PC-3 (cell line): ENCODE data around the gene RESP18. TPM values are rescaled to one million over a fixed set of nuclear protein-coding genes. Genes with fewer than 3 reads are reported as not detected.

ENCODE experiments used
- ATAC-seq: fragments of 200-7000 bp; cut with Tn5 transposase; 2 replicates; pipeline ENCODE4 v1.9.1; 2020; ENCODE audit warnings: mild to moderate bottlenecking, moderate library complexity
- BruUV-seq: library from RNA; stranded (reverse); fragments of 400-500 nt; replicated peaks from 2 replicates; lab custom pipeline; 2021; lab: Mats Ljungman, UMichigan
- CTCF ChIA-PET: fragments of 300-600 bp; sonication (Branson Sonifier 250); formaldehyde crosslinking; loops from one replicate; lab custom pipeline; 2022; ENCODE audit warnings: antibody characterized with exemption; lab: Charles Lee
- POLR2A ChIA-PET: fragments of 300-600 bp; sonication (Branson Sonifier 250); formaldehyde crosslinking; loops from one replicate; lab custom pipeline; 2022; ENCODE audit warnings: antibody characterized with exemption; ENCODE audit not compliant: unreplicated experiment; lab: Charles Lee
- DNase-seq: peaks from one replicate; pipeline ENCODE4 v3.0.0-alpha.2; 2015
- H2AFZ ChIP-seq: fragments of 300-600 bp; sonication (generic); 2 replicates; pipeline ENCODE4 v1.6.0; 2016; ENCODE audit warnings: antibody characterized with exemption, low read length
- H3F3A ChIP-seq: fragments of 300-600 bp; sonication (generic); one replicate; pipeline ENCODE4 v1.6.0; 2017; ENCODE audit warnings: antibody characterized with exemption, low read length, control low read depth, mild to moderate bottlenecking; ENCODE audit not compliant: unreplicated experiment
- H3K27ac ChIP-seq: fragments of 300-600 bp; sonication (generic); 2 replicates; pipeline ENCODE4 v1.5.1; 2016; ENCODE audit warnings: mild to moderate bottlenecking, low read length
- H3K27me3 ChIP-seq: fragments of 300-600 bp; sonication (generic); 2 replicates; pipeline ENCODE4 v1.6.1; 2016; ENCODE audit warnings: low read length, mixed read lengths
- H3K36me3 ChIP-seq: fragments of 300-600 bp; sonication (generic); 2 replicates; pipeline ENCODE4 v1.6.1; 2016; ENCODE audit warnings: low read depth, mixed run types, low read length, mixed read lengths
- H3K4me1 ChIP-seq: fragments of 300-600 bp; sonication (generic); 2 replicates; pipeline ENCODE4 v1.5.1; 2016; ENCODE audit warnings: low read length; ENCODE audit not compliant: insufficient read depth
- H3K4me2 ChIP-seq: fragments of 300-600 bp; sonication (generic); 2 replicates; pipeline ENCODE4 v1.6.0; 2016; ENCODE audit warnings: low read length
- H3K4me3 ChIP-seq: fragments of 300-600 bp; sonication (generic); 2 replicates; pipeline ENCODE4 v1.5.1; 2016; ENCODE audit warnings: mild to moderate bottlenecking, low read length, mixed read lengths
- H3K79me2 ChIP-seq: fragments of 300-600 bp; sonication (generic); 2 replicates; pipeline ENCODE4 v1.6.1; 2017; ENCODE audit warnings: low read length, mixed read lengths
- H3K9ac ChIP-seq: fragments of 300-600 bp; sonication (generic); 2 replicates; pipeline ENCODE4 v1.6.0; 2016; ENCODE audit warnings: mild to moderate bottlenecking, low read length
- H3K9me2 ChIP-seq: fragments of 300-600 bp; sonication (generic); replicated peaks from 2 replicates; pipeline ENCODE4 v1.6.1; 2016; ENCODE audit warnings: mixed run types, low read length, mixed read lengths
- H3K9me3 ChIP-seq: fragments of 300-600 bp; sonication (generic); 2 replicates; pipeline ENCODE4 v1.6.1; 2016; ENCODE audit warnings: low read length, mixed read lengths
- H4K20me1 ChIP-seq: fragments of 300-600 bp; sonication (generic); 2 replicates; pipeline ENCODE4 v1.6.1; 2016; ENCODE audit warnings: low read length, mixed read lengths
- CTCF ChIP-seq: fragments of 300-600 bp; sonication (generic); conservative IDR thresholded peaks from 2 replicates; pipeline ENCODE4 v1.5.1; 2017; ENCODE audit warnings: antibody characterized with exemption, low read depth, mild to moderate bottlenecking, low read length
- EZH2 ChIP-seq: fragments of 300-600 bp; sonication (generic); IDR thresholded peaks from one replicate; pipeline ENCODE4 v1.6.1; 2017; ENCODE audit warnings: antibody characterized with exemption, mild to moderate bottlenecking, low read length; ENCODE audit not compliant: unreplicated experiment
- EZH2phosphoT487 ChIP-seq: fragments of 300-600 bp; sonication (generic); IDR thresholded peaks from 2 replicates; pipeline ENCODE4 v1.6.1; 2018; ENCODE audit warnings: mild to moderate bottlenecking, antibody characterized with exemption, low read length, borderline replicate concordance
- intact Hi-C: fragments of 100-400 bp; cut with micrococcal nuclease; formaldehyde crosslinking; loops from 2 replicates; pipeline ENCODE4 v1.9.0; 2023
- total RNA-seq: library from RNA; depleted of rRNA; stranded (reverse); fragments of >200 nt; gene quantifications from 2 replicates; pipeline ENCODE4 v1.2.3, GENCODE V29; 2014

The RESP18 gene
- total RNA-seq, 1 experiment from 2014 or later: not detected

DNA sequence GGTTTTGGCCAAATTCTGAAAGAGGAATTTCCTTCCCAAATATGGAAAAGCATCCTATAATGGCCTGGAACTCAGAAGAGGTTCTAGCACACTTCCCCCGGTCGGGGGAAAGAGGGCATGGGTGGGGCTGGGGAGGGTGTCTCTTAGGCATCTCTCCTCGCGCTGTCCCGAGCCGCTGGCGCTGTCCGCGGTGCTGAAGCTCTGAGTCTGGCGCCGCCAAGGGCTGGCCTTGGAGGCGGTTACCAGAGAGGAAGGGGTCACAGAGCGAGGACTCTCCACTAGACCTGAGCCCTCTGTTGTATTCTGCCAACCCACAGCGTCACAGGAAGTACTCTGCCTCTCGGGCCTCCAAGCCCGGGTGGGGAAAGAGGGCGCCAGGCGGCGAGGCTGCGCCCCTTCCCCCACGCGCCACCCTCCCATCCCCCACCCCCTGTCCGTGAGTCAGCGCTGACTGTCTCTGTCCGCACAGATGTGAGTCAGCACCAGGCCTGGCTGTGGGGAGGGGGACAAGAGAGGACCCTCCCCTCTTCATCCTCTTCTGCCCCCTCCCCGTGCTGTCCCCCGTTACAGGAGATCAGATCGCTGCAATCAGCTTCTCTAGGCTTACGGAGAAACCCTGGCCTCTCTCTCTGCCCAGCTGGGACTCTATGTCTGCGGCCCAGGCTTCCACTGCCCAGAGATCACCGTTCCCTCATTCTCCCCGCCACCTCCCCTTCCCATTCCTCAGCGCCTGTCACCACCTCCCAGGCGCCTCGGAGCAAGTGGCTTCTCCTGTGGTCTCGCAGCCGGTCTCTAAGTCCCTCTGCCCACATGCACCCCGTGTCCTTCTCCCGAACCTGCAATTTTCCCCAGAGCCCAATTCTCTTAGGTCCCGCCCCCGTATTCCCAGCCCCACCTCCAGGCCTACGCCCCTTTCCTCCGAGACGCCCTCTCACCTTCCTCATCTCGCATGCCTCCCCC is 24.1 kb downstream of the RESP18 start:
- Histone ChIP-seq H3K9me3 (no peaks in the 10 kb centered on the region), H3K27ac (no peak overlapping the region), H3K9me2 (no peaks in the 10 kb centered on the region), H3K27me3 (peaks cover 16% of the 10 kb centered on the region), H3K79me2 (no peaks in the 10 kb centered on the region), H4K20me1 (no peaks in the 10 kb centered on the region), H2AFZ (peak overlapping the region; percentile 60; the same call in 1 of the 2 replicates), H3K4me3 (peak overlapping the region; percentile 57), H3K36me3 (no peaks in the 10 kb centered on the region), H3K9ac (no peak overlapping the region), H3K4me1 (peaks cover 13% of the 10 kb centered on the region), H3F3A (no peaks in the 10 kb centered on the region), H3K4me2 (peak overlapping the region; percentile 77)
- ATAC-seq: peak; percentile 96
- TF ChIP-seq CTCF: no peak
- no peak for TF ChIP-seq EZH2phosphoT487
- TF ChIP-seq EZH2: no peak
- DNase-seq: peak; percentile 91
- ChIA-PET POLR2A (no interaction called here), CTCF (no interaction called here)
- intact Hi-C loops: no loop called here
- BruUV-seq: no TSS peak

DNA sequence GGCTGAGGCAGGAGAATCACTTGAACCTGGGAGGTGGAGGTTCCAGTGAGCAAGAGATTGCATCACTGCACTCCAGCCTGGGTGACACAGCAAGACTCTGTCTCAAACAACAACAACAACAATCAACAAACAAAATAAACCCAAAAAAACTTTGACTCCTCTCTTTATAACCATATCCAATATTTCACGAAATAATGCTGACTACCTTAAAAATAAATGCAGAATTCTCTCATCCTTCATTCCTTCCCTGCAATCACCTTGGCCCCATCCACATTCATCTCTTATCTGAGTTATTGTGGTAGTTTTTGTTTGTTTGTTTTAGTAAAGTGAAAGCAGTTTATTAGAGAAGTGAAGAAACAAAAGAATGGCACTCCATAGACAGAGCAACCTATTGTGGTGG is 26.5 kb downstream of the RESP18 start:
- H3K36me3 ChIP-seq: no peaks in the 10 kb centered on the region
- H3K9me3 ChIP-seq: no peaks in the 10 kb centered on the region
- ChIA-PET CTCF (no interaction called here), POLR2A (no interaction called here)
- no peaks in the 10 kb centered on the region for H3F3A ChIP-seq
- ATAC-seq (no peak), DNase-seq (no peak)
- intact Hi-C loops: no loop called here
- H3K79me2 ChIP-seq: no peaks in the 10 kb centered on the region
- H3K4me3 ChIP-seq: no peak overlapping the region
- H4K20me1 ChIP-seq: no peaks in the 10 kb centered on the region
- H2AFZ ChIP-seq: no peak overlapping the region
- no TSS peak for BruUV-seq
- TF ChIP-seq EZH2phosphoT487 (no peak), CTCF (no peak), EZH2 (no peak)
- H3K4me2 ChIP-seq: no peak overlapping the region
- H3K4me1 ChIP-seq: peaks cover 13% of the 10 kb centered on the region
- H3K27ac ChIP-seq: no peak overlapping the region
- H3K9me2 ChIP-seq: no peaks in the 10 kb centered on the region
- H3K9ac ChIP-seq: no peak overlapping the region
- H3K27me3 ChIP-seq: peaks cover 39% of the 10 kb centered on the region

DNA sequence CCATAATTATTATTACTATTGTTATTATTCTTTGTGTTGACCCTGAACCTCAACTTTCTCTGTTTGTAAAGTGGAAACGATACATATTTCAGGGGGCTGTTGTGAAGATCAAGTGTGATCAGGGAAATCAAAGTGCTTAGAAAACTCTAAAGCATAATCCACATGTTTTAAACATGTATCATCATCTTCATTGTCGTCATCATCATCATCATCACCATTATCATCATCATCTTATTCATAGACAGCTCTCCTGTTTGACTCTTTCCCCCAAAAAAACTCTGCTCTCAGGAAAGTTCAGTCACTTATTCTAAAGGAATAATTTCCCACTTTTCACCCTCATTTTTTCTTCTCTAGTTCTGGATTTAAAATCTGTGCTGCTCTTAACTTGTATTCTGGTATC is 28.3 kb downstream of the RESP18 start:
- no peaks in the 10 kb centered on the region for H3K36me3 ChIP-seq
- H3K4me3 ChIP-seq: no peak overlapping the region
- H4K20me1 ChIP-seq: no peaks in the 10 kb centered on the region
- intact Hi-C loops: no loop called here
- peaks cover 13% of the 10 kb centered on the region for H3K4me1 ChIP-seq
- peaks cover 46% of the 10 kb centered on the region for H3K27me3 ChIP-seq
- ChIA-PET POLR2A (no interaction called here), CTCF (no interaction called here)
- no peak overlapping the region for H2AFZ ChIP-seq
- no peak for DNase-seq
- H3K9me3 ChIP-seq: no peaks in the 10 kb centered on the region
- no peaks in the 10 kb centered on the region for H3K79me2 ChIP-seq
- no peak overlapping the region for H3K4me2 ChIP-seq
- no peak overlapping the region for H3K9ac ChIP-seq
- H3K9me2 ChIP-seq: no peaks in the 10 kb centered on the region
- no peak overlapping the region for H3K27ac ChIP-seq
- BruUV-seq: no TSS peak
- no peak for ATAC-seq
- TF ChIP-seq EZH2 (no peak), EZH2phosphoT487 (no peak), CTCF (no peak)
- H3F3A ChIP-seq: no peaks in the 10 kb centered on the region
